SU-DHL-6 (cell line): ENCODE measurements around the gene FAT1.

ENCODE experiments used
- EZH2phosphoT487 ChIP-seq: fragments of 200-600 bp; sonication (generic), shearing (Covaris generic); conservative IDR thresholded peaks from 2 replicates; pipeline ENCODE4 v1.6.1; 2018; ENCODE audit warnings: mild to moderate bottlenecking, antibody characterized with exemption, low read length, moderate library complexity, mixed read lengths
- TF ChIP-seq, protein P1 (sequence below): fragments of 200-600 bp; sonication (generic); IDR thresholded peaks from one replicate; pipeline ENCODE4 v1.5.1; 2017; ENCODE audit warnings: antibody characterized with exemption, mild to moderate bottlenecking, low read length, moderate library complexity; ENCODE audit not compliant: insufficient read depth, poor library complexity, severe bottlenecking

DNA sequence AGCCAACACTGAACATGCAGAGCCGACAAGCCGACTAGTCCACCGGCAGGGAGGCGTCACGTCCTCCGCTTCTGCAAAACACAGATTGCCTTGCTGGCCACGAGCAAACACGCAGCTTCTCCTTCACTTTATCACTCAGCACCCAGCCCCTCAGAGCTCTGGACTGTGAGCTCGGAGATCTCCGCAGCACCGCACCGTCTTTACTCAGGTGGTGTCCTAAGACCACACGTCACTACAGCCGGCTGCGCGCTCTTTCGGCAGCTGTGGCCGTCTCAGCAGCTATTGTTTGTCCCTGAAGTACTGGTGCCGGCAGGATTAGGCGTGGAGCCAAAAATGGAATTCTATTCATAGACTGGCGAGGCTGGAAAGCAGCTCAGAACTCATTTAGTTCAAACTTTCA lies 72.0 kb downstream of the FAT1 start:
- TF ChIP-seq, protein P1, sequence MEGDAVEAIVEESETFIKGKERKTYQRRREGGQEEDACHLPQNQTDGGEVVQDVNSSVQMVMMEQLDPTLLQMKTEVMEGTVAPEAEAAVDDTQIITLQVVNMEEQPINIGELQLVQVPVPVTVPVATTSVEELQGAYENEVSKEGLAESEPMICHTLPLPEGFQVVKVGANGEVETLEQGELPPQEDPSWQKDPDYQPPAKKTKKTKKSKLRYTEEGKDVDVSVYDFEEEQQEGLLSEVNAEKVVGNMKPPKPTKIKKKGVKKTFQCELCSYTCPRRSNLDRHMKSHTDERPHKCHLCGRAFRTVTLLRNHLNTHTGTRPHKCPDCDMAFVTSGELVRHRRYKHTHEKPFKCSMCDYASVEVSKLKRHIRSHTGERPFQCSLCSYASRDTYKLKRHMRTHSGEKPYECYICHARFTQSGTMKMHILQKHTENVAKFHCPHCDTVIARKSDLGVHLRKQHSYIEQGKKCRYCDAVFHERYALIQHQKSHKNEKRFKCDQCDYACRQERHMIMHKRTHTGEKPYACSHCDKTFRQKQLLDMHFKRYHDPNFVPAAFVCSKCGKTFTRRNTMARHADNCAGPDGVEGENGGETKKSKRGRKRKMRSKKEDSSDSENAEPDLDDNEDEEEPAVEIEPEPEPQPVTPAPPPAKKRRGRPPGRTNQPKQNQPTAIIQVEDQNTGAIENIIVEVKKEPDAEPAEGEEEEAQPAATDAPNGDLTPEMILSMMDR = no peak
- no peak for TF ChIP-seq EZH2phosphoT487
